ENCODE results near the gene ZEB2.

ZEB2 gene

DNA sequence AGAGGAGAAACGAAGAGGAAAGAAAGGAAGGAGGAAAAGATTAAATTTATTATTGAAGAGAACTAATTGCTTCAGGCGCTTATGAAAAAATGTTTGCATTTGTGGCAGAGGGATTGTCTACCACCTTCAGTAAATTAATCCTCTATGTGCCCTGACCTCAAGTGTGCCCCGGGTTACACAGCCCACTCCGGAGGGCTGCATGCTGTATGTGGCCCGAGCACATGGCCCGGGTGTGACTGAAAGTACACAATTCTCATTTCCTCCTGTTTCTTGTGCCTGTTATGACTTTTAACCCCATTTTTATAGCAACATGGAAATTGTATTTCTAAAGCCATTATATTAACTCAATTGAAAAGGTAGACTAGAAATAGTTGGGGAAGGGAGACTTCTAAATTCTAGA is 38.8 kb downstream of the ZEB2 start:
- no peaks in the 10 kb centered on the region for H3K27me3 ChIP-seq (ENCODE audit: low read length)
- H3K27ac ChIP-seq (ENCODE audit: low read depth, low read length), result no peak overlapping the region
- H3K4me3 ChIP-seq (ENCODE audit: insufficient read depth, low read length, poor library complexity, severe bottlenecking), result no peak overlapping the region
- no peaks in the 10 kb centered on the region for H3K36me3 ChIP-seq (ENCODE audit: low read length)
- H3K4me2 ChIP-seq (ENCODE audit: low read depth, low read length, poor library complexity, severe bottlenecking), result no peak overlapping the region
- no peaks in the 10 kb centered on the region for H3F3A ChIP-seq (ENCODE audit: insufficient read depth)
- TF ChIP-seq, protein P1, sequence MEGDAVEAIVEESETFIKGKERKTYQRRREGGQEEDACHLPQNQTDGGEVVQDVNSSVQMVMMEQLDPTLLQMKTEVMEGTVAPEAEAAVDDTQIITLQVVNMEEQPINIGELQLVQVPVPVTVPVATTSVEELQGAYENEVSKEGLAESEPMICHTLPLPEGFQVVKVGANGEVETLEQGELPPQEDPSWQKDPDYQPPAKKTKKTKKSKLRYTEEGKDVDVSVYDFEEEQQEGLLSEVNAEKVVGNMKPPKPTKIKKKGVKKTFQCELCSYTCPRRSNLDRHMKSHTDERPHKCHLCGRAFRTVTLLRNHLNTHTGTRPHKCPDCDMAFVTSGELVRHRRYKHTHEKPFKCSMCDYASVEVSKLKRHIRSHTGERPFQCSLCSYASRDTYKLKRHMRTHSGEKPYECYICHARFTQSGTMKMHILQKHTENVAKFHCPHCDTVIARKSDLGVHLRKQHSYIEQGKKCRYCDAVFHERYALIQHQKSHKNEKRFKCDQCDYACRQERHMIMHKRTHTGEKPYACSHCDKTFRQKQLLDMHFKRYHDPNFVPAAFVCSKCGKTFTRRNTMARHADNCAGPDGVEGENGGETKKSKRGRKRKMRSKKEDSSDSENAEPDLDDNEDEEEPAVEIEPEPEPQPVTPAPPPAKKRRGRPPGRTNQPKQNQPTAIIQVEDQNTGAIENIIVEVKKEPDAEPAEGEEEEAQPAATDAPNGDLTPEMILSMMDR (IDR thresholded peaks at IDR 0.05; ENCODE audit: insufficient read depth, low read length, poor library complexity, severe bottlenecking), result no peak
- TF ChIP-seq EZH2phosphoT487 (conservative IDR thresholded peaks at IDR 0.05; ENCODE audit: low read length), result no peak
- H4K20me1 ChIP-seq (ENCODE audit: low read depth, low read length), result no peaks in the 10 kb centered on the region
- no peak overlapping the region for H3K9ac ChIP-seq (ENCODE audit: low read length)
- no peaks in the 10 kb centered on the region for H3K9me3 ChIP-seq (ENCODE audit: insufficient read depth, low read length)
- no peak overlapping the region for H2AFZ ChIP-seq (ENCODE audit: low read depth, low read length, severe bottlenecking)
- no peaks in the 10 kb centered on the region for H3K9me2 ChIP-seq (replicated peaks; ENCODE audit: insufficient read depth, low read length)
- no peaks in the 10 kb centered on the region for H3K79me2 ChIP-seq (ENCODE audit: insufficient read depth, low read length)

GRCh38 chr2:144480285-144480684 is 39.6 kb downstream of the ZEB2 start:
- Histone ChIP-seq H3K9ac (ENCODE audit: low read length) (no peak overlapping the region), H3K4me3 (ENCODE audit: insufficient read depth, low read length, poor library complexity, severe bottlenecking) (no peak overlapping the region), H2AFZ (ENCODE audit: low read depth, low read length, severe bottlenecking) (no peak overlapping the region), H3K36me3 (ENCODE audit: low read length) (no peaks in the 10 kb centered on the region), H3K4me2 (ENCODE audit: low read depth, low read length, poor library complexity, severe bottlenecking) (no peak overlapping the region), H4K20me1 (ENCODE audit: low read depth, low read length) (no peaks in the 10 kb centered on the region), H3K79me2 (ENCODE audit: insufficient read depth, low read length) (no peaks in the 10 kb centered on the region), H3F3A (ENCODE audit: insufficient read depth) (no peaks in the 10 kb centered on the region), H3K9me2 (replicated peaks; ENCODE audit: insufficient read depth, low read length) (no peaks in the 10 kb centered on the region), H3K27ac (ENCODE audit: low read depth, low read length) (no peak overlapping the region), H3K9me3 (ENCODE audit: insufficient read depth, low read length) (no peaks in the 10 kb centered on the region), H3K27me3 (ENCODE audit: low read length) (no peaks in the 10 kb centered on the region)
- TF ChIP-seq, protein P1 (IDR thresholded peaks at IDR 0.05; ENCODE audit: insufficient read depth, low read length, poor library complexity, severe bottlenecking), result no peak
- TF ChIP-seq EZH2phosphoT487 (conservative IDR thresholded peaks at IDR 0.05; ENCODE audit: low read length), result no peak

- no peaks in the 10 kb centered on the region for H3K9me2 ChIP-seq (replicated peaks; ENCODE audit: insufficient read depth, low read length)
- no peaks in the 10 kb centered on the region for H3F3A ChIP-seq (ENCODE audit: insufficient read depth)
- no peak overlapping the region for H3K27ac ChIP-seq (ENCODE audit: low read depth, low read length)
- H3K9me3 ChIP-seq (ENCODE audit: insufficient read depth, low read length), result no peaks in the 10 kb centered on the region
- no peaks in the 10 kb centered on the region for H3K27me3 ChIP-seq (ENCODE audit: low read length)
- H3K4me3 ChIP-seq (ENCODE audit: insufficient read depth, low read length, poor library complexity, severe bottlenecking), result no peak overlapping the region
- no peaks in the 10 kb centered on the region for H3K36me3 ChIP-seq (ENCODE audit: low read length)
- H2AFZ ChIP-seq (ENCODE audit: low read depth, low read length, severe bottlenecking), result no peak overlapping the region
- H4K20me1 ChIP-seq (ENCODE audit: low read depth, low read length), result no peaks in the 10 kb centered on the region
- no peak overlapping the region for H3K9ac ChIP-seq (ENCODE audit: low read length)
- TF ChIP-seq, protein P1 (IDR thresholded peaks at IDR 0.05; ENCODE audit: insufficient read depth, low read length, poor library complexity, severe bottlenecking), result no peak
- no peak for TF ChIP-seq EZH2phosphoT487 (conservative IDR thresholded peaks at IDR 0.05; ENCODE audit: low read length)
- no peaks in the 10 kb centered on the region for H3K79me2 ChIP-seq (ENCODE audit: insufficient read depth, low read length)
- no peak overlapping the region for H3K4me2 ChIP-seq (ENCODE audit: low read depth, low read length, poor library complexity, severe bottlenecking)
Observed at GRCh38 chr2:144479659-144480058, 40.3 kb downstream of the ZEB2 start.

Data from SU-DHL-6 (cell line).